ENCODE data around the gene L3MBTL4.
"Not testable (repeated sequence)": the region's sequence is repeated elsewhere in the genome, so short reads cannot be mapped to it uniquely, and the experiment has no call there.

L3MBTL4 gene

GRCh38 chr18:6086731-6087130, 328.0 kb downstream of the L3MBTL4 start:
- DNase-seq = no peak

GRCh38 chr18:6079406-6079805, 335.3 kb downstream of the L3MBTL4 start:
- no peak for DNase-seq

GRCh38 chr18:6078877-6079276, 335.8 kb downstream of the L3MBTL4 start:
- DNase-seq = no peak

- DNase-seq = not testable (repeated sequence)
Observed at GRCh38 chr18:6072423-6072822, 342.3 kb downstream of the L3MBTL4 start.

- no peak for DNase-seq
Observed at GRCh38 chr18:6069539-6069938, 345.2 kb downstream of the L3MBTL4 start.

- no peak for DNase-seq
Observed at GRCh38 chr18:6069103-6069502, 345.6 kb downstream of the L3MBTL4 start.

GRCh38 chr18:6060149-6060548, 354.6 kb downstream of the L3MBTL4 start:
- no peak for DNase-seq

GRCh38 chr18:6059551-6059950, 355.2 kb downstream of the L3MBTL4 start:
- DNase-seq = no peak

GRCh38 chr18:6058941-6059340, 355.8 kb downstream of the L3MBTL4 start:
- no peak for DNase-seq

GRCh38 chr18:6057604-6058003, 357.1 kb downstream of the L3MBTL4 start:
- DNase-seq = no peak

GRCh38 chr18:6056171-6056910, 358.4 kb downstream of the L3MBTL4 start:
- DNase-seq = no peak

GRCh38 chr18:6055711-6056110, 359.0 kb downstream of the L3MBTL4 start:
- DNase-seq = no peak

- DNase-seq = no peak
Observed at GRCh38 chr18:6054256-6054842, 360.4 kb downstream of the L3MBTL4 start.

- DNase-seq = no peak
Observed at GRCh38 chr18:6052449-6052913, 362.2 kb downstream of the L3MBTL4 start.

- not testable (repeated sequence) for DNase-seq
Observed at GRCh38 chr18:6047596-6047995, 367.1 kb downstream of the L3MBTL4 start.

- DNase-seq = no peak
Observed at GRCh38 chr18:6044773-6045172, 369.9 kb downstream of the L3MBTL4 start.

- DNase-seq = no peak
Observed at GRCh38 chr18:6044319-6044718, 370.4 kb downstream of the L3MBTL4 start.

- DNase-seq = no peak
Observed at GRCh38 chr18:6039055-6039454, 375.7 kb downstream of the L3MBTL4 start.

- no peak for DNase-seq
Observed at GRCh38 chr18:6031442-6031841, 383.3 kb downstream of the L3MBTL4 start.

GRCh38 chr18:6031002-6031401, 383.7 kb downstream of the L3MBTL4 start:
- DNase-seq = no peak

- no peak for DNase-seq
Observed at GRCh38 chr18:6024745-6025248, 389.9 kb downstream of the L3MBTL4 start.

GRCh38 chr18:6023551-6023950, 391.2 kb downstream of the L3MBTL4 start:
- DNase-seq = no peak

- DNase-seq = no peak
Observed at GRCh38 chr18:6022845-6023244, 391.9 kb downstream of the L3MBTL4 start.

GRCh38 chr18:6022074-6022444, 392.7 kb downstream of the L3MBTL4 start:
- DNase-seq = no peak

All from activated CD4-positive, alpha-beta T cell treated with anti-CD3 and anti-CD28 coated beads for 48 hours (primary cell).